K562 (cell line): Measurements from ENCODE around the gene UCHL1. TPM values are rescaled to one million over a fixed set of nuclear protein-coding genes. Genes with fewer than 3 reads are reported as not detected.

Source experiments
- ATAC-seq: fragments of 200-7000 bp; cut with Tn5 transposase; 3 replicates; pipeline ENCODE4 v1.9.1; 2020; ENCODE audit warnings: moderate library complexity
- BruUV-seq: library from RNA; stranded (reverse); fragments of 400-500 nt; replicated peaks from 2 replicates; lab custom pipeline; 2021; lab: Mats Ljungman, UMichigan
- CTCF ChIA-PET: fragments of 300-600 bp; formaldehyde crosslinking; extraction: SDS; loops from one replicate; lab custom pipeline; 2021; ENCODE audit warnings: low intra/inter-chr PET ratio; lab: Yijun Ruan, JAX
- POLR2A ChIA-PET: fragments of 300-600, 350-650 bp; sonication (Branson Sonifier 250); formaldehyde crosslinking; extraction: SDS; loops from one replicate; lab custom pipeline; 2021; ENCODE audit warnings: antibody characterized with exemption, inconsistent platforms; lab: Yijun Ruan, JAX
- DNase-seq, 4 experiments: peaks; one replicate each; pipeline versions ENCODE4 v3.0.0 to v3.0.0-alpha.2; 2011 to 2018; ENCODE audit warnings: low spot score in 3 of 4, mixed read lengths in 3 of 4; ENCODE audit errors: extremely low read depth in 1 of 4
- FAIRE-seq: peaks from 2 replicates; lab custom pipeline; 2011; peaks lifted over from hg19 to GRCh38; lab: Jason Lieb, UNC
- H2AFZ ChIP-seq: 2 replicates; pipeline ENCODE4 v1.6.0; 2011; ENCODE audit warnings: low read depth, low read length, control low read depth, inconsistent platforms
- H3K27ac ChIP-seq: fragments of 200-600 bp; 3 replicates; pipeline ENCODE4 v1.8.0; 2011; ENCODE audit warnings: low read depth, mild to moderate bottlenecking, control low read depth, inconsistent platforms, low read length, moderate library complexity, mixed read lengths; ENCODE audit errors: extremely low read depth
- H3K27me3 ChIP-seq, 2 experiments: fragments of 300-600 bp in 1 of 2; 2 replicates in 1 of 2; 3 replicates in 1 of 2; pipeline versions ENCODE4 v1.6.0 to v1.8.0; 2011; ENCODE audit warnings: inconsistent platforms in 2 of 2, low read length in 2 of 2, mild to moderate bottlenecking in 1 of 2, mixed read lengths in 1 of 2, moderate library complexity in 1 of 2; ENCODE audit not compliant: control insufficient read depth in 2 of 2, insufficient read depth in 2 of 2
- H3K36me3 ChIP-seq: fragments of 300-600 bp; 3 replicates; pipeline ENCODE4 v1.8.0; 2011; ENCODE audit warnings: mild to moderate bottlenecking, low read length, inconsistent platforms; ENCODE audit not compliant: control insufficient read depth, insufficient read depth
- H3K4me1 ChIP-seq, 2 experiments: fragments of 200-600 bp in 1 of 2; replicated peaks in 1 of 2; 2 replicates in 1 of 2; 3 replicates in 1 of 2; pipeline versions ENCODE4 v1.5.1 to v1.8.0; 2011; ENCODE audit warnings: inconsistent platforms in 2 of 2, low read length in 2 of 2, mild to moderate bottlenecking in 1 of 2, mixed read lengths in 1 of 2, moderate library complexity in 1 of 2; ENCODE audit not compliant: control insufficient read depth in 2 of 2, insufficient read depth in 2 of 2
- H3K4me2 ChIP-seq: 2 replicates; pipeline ENCODE4 v1.6.1; 2011; ENCODE audit warnings: low read length, control low read depth, inconsistent platforms, mixed read lengths; ENCODE audit not compliant: insufficient read depth
- H3K4me3 ChIP-seq: fragments of 200-600 bp; sonication (generic), shearing (Covaris generic); 2 replicates; pipeline ENCODE4 v1.5.1; 2016; ENCODE audit warnings: control low read depth, inconsistent platforms
- H3K79me2 ChIP-seq: fragments of 200-600 bp; 3 replicates; pipeline ENCODE4 v1.8.0; 2011; ENCODE audit warnings: low read length, inconsistent platforms; ENCODE audit not compliant: control insufficient read depth, insufficient read depth
- H3K9ac ChIP-seq, 2 experiments: 2 replicates each; pipeline versions ENCODE4 v1.6.0 to v1.6.1; 2011; ENCODE audit warnings: low read depth in 2 of 2, low read length in 2 of 2, control low read depth in 1 of 2, inconsistent platforms in 1 of 2, mild to moderate bottlenecking in 1 of 2, mixed read lengths in 1 of 2; ENCODE audit not compliant: insufficient read depth in 1 of 2
- H3K9me1 ChIP-seq: one replicate; pipeline ENCODE4 v1.6.0; 2011; ENCODE audit warnings: inconsistent platforms, mild to moderate bottlenecking, low read length, moderate library complexity; ENCODE audit not compliant: control insufficient read depth, insufficient read depth
- H3K9me3 ChIP-seq: replicated peaks from 2 replicates; pipeline ENCODE4 v1.5.1; 2011; ENCODE audit warnings: low read depth, low read length, inconsistent platforms; ENCODE audit not compliant: control insufficient read depth, insufficient read depth
- H4K20me1 ChIP-seq: replicated peaks from 2 replicates; pipeline ENCODE4 v1.6.1; 2011; ENCODE audit warnings: low read length, inconsistent platforms, mixed read lengths; ENCODE audit not compliant: control insufficient read depth, insufficient read depth
- CTCFL ChIP-seq: IDR thresholded peaks from 2 replicates; pipeline ENCODE4 v1.6.1; 2011; ENCODE audit warnings: borderline replicate concordance, low read depth, mild to moderate bottlenecking, moderate library complexity, low read length; ENCODE audit not compliant: insufficient read depth, poor library complexity, severe bottlenecking
- FOXP1 ChIP-seq: sonication (generic); formaldehyde crosslinking; IDR thresholded peaks from 2 replicates; pipeline ENCODE4 v1.8.0; 2022; ENCODE audit warnings: mild to moderate bottlenecking, missing genetic modification reagents
- ILF3 ChIP-seq: fragments of 450-650 bp; IDR thresholded peaks from 2 replicates; pipeline ENCODE4 v1.6.1; 2018; ENCODE audit warnings: antibody characterized with exemption, mild to moderate bottlenecking, moderate library complexity, borderline replicate concordance
- KLF1 ChIP-seq: fragments of 450-650 bp; IDR thresholded peaks from 2 replicates; pipeline ENCODE4 v1.6.1; 2016; ENCODE audit warnings: missing genetic modification characterization, missing compliant biosample characterization
- POLR2AphosphoS5 ChIP-seq: IDR thresholded peaks from 2 replicates; pipeline ENCODE4 v1.6.1; 2011; ENCODE audit warnings: mild to moderate bottlenecking, low read depth, low read length, moderate library complexity; ENCODE audit not compliant: control insufficient read depth, insufficient read depth
- RBM39 ChIP-seq: fragments of 200-400 bp; formaldehyde crosslinking; optimal IDR thresholded peaks from 2 replicates; pipeline ENCODE3; 2018; ENCODE audit warnings: low read depth, low read length
- TBL1XR1 ChIP-seq, 2 experiments: IDR thresholded peaks; 2 replicates each; pipeline ENCODE4 v1.6.1; 2012; ENCODE audit warnings: improper control_type of control experiment in 2 of 2, low read length in 2 of 2, mild to moderate bottlenecking in 1 of 2
- ZZZ3 ChIP-seq: fragments of 450-650 bp; IDR thresholded peaks from 2 replicates; pipeline ENCODE4 v1.6.1; 2016; ENCODE audit warnings: antibody characterized with exemption, mild to moderate bottlenecking, moderate library complexity
- WGBS: fragments of 100-300 bp; shearing (Covaris generic); methylation state at CpG from one replicate; pipeline ENCODE4 v1.1.6; 2016; ENCODE audit warnings: low coverage, mixed read lengths; ENCODE audit not compliant: insufficient coverage; ENCODE audit errors: missing lambda C conversion rate; 5-methylcytosine and 5-hydroxymethylcytosine counted together
- in situ Hi-C: fragments of 300-500 bp; cut with MboI; formaldehyde crosslinking; loops from 4 replicates; pipeline ENCODE4 v1.15.0; 2018; ENCODE audit warnings: inconsistent platforms, mixed read lengths
- intact Hi-C: fragments of 100-400 bp; cut with micrococcal nuclease; formaldehyde crosslinking; loops from 2 replicates; pipeline ENCODE4 v1.14.2; 2022
- polyA plus RNA-seq, 8 experiments: library from polyadenylated mRNA; depleted of rRNA in 4 of 8; stranded (reverse) in 5 of 8; unstranded in 3 of 8; fragments of >200 nt; fragmentation: Nextera tagmentation in 2 of 8; fragmentation: Illumina TruSeq in 1 of 8; extraction: Ambion mirVana in 2 of 8; extraction: Trizol in 1 of 8; gene quantifications; 2 replicates each; pipeline versions ENCODE4 v1.2.1 to v1.2.3, GENCODE V29; 2011 to 2014; ENCODE audit warnings: inconsistent platforms in 1 of 8, missing spikeins in 1 of 8
- total RNA-seq, 7 experiments: library from RNA; depleted of rRNA in 6 of 7; stranded (reverse); fragments of >200 nt in 6 of 7; fragmentation: Illumina TruSeq in 2 of 7; extraction: Trizol in 2 of 7; gene quantifications; 2 replicates each; pipeline versions ENCODE4 v1.2.1 to v1.2.3, GENCODE V29; 2011 to 2021; ENCODE audit warnings: low replicate concordance in 1 of 7

UCHL1 gene
- total and polyA plus RNA-seq, 9 of the 15 experiments (the other 6 are each of a cell fraction or from before 2014, with no cell fraction given) = 0.42 TPM; not detected in 8

GRCh38 chr4:41305476-41305875 lies 48.7 kb downstream of the UCHL1 start:
- ATAC-seq = no peak
- BruUV-seq = no TSS peak
- no peaks in the 10 kb centered on the region for H3K36me3 ChIP-seq
- WGBS = 0% methylated on average over 2 of the region's 3 CpGs
- DNase-seq = no peak
- no peaks in the 10 kb centered on the region; a peak in 1 of 5 replicates for H3K27me3 ChIP-seq
- intact Hi-C loops (no loop called here), in situ Hi-C loops (no loop called here)
- CTCF ChIA-PET = no interaction called here
- H3K4me1 ChIP-seq = no peaks in the 10 kb centered on the region
- no peak overlapping the region for H3K4me3 ChIP-seq
- H3K9me3 ChIP-seq = no peaks in the 10 kb centered on the region
- no peak for FAIRE-seq
- H2AFZ ChIP-seq = no peak overlapping the region
- no peaks in the 10 kb centered on the region for H3K79me2 ChIP-seq
- no peak overlapping the region for H3K4me2 ChIP-seq
- POLR2A ChIA-PET = interaction anchor here (0.5 to 0.6 kb wide), 2 partner anchors 82 to 240 kb away, joined by 3 read pairs; no protein-coding TSS in a partner anchor
- H4K20me1 ChIP-seq = no peaks in the 10 kb centered on the region
- no peak overlapping the region for H3K27ac ChIP-seq
- no peak overlapping the region for H3K9ac ChIP-seq
- no peak for TF ChIP-seq TBL1XR1 (IDR thresholded peaks at IDR 0.05; ENCODE audit: low read length in 2 of 2)
- TF ChIP-seq FOXP1 (CRISPR knock-in tag) = no peak
- TF ChIP-seq KLF1 (tag) = no peak
- TF ChIP-seq RBM39 = no peak
- TF ChIP-seq ILF3 = no peak
- no peak for TF ChIP-seq ZZZ3
- TF ChIP-seq POLR2AphosphoS5 = no peak
- TF ChIP-seq CTCFL = no peak
- H3K9me1 ChIP-seq = no peaks in the 10 kb centered on the region
